ENCODE results near the gene RTL10.

GRCh38 chr22:19882446-19883381 lies 28.0 kb upstream of the RTL10 start:
- no peak for TF ChIP-seq E2F1 (CRISPR knock-in tag; IDR thresholded peaks at IDR 0.05)
- TF ChIP-seq CTCF (IDR thresholded peaks at IDR 0.05) = no peak
- no peak for TF ChIP-seq ZNF121 (CRISPR knock-in tag; IDR thresholded peaks at IDR 0.05)
- TF ChIP-seq CREB1 (CRISPR knock-in tag; IDR thresholded peaks at IDR 0.05) = no peak
- TF ChIP-seq MAX (CRISPR knock-in tag; IDR thresholded peaks at IDR 0.05) = no peak
- no peak for TF ChIP-seq NR2C2 (CRISPR knock-in tag; IDR thresholded peaks at IDR 0.05)
- TF ChIP-seq SP1 (CRISPR knock-in tag; conservative IDR thresholded peaks at IDR 0.05) = no peak
- no peak for TF ChIP-seq NFYB (CRISPR knock-in tag; conservative IDR thresholded peaks at IDR 0.05; ENCODE audit: low read depth)
- TF ChIP-seq TEAD4 (CRISPR knock-in tag; IDR thresholded peaks at IDR 0.05) = no peak
- TF ChIP-seq ATF3 (CRISPR knock-in tag; conservative IDR thresholded peaks at IDR 0.05) = no peak
